Hypothalamus (tissue), 51 donors: ENCODE results near the gene TSPAN11.

ENCODE experiments used
- DNase-seq, 51 donors: peaks; one replicate each; lab custom pipeline; 2025; lab: John Stamatoyannopoulos, UW

The TSPAN11 gene

DNA sequence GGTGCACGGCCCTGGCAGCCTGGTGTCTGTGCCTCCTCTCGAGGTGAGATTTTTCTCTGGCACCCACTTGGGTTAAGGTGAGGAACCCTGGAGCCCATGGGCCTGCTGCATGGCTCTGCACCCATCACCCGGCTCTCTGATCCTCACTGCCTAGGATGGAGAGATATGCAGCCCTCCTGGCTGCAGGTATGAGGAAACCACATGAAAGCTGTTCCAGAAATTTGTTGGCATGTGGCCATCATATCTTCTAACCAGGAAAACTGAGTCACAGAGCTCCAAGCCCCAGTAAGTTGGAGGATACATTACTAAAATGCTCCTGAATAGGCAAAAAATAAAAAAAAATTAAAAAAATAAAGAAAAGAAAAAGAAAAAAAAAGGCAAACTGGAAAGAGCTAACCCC is 107.8 kb downstream of the TSPAN11 start:
- DNase-seq = no peak

DNA sequence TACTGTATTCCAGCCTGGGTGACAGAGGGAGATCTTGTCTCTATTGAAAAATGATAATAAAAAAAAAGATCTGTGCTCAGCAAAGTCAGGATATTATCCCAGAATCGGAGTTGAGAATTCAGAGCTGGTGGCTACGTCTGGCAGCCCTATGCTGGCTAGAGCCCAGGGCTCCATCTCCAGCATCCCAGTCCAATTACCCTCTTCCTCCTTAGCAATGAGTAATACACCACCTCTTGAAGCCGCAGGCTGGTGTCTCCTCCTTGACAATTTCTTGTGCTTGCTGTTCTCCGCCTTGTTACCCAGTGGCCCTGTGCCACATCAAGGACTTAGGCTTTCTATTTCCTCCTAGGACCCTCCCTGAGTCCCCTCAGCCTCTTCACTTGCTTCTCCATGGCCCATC is 108.7 kb downstream of the TSPAN11 start:
- no peak for DNase-seq

DNA sequence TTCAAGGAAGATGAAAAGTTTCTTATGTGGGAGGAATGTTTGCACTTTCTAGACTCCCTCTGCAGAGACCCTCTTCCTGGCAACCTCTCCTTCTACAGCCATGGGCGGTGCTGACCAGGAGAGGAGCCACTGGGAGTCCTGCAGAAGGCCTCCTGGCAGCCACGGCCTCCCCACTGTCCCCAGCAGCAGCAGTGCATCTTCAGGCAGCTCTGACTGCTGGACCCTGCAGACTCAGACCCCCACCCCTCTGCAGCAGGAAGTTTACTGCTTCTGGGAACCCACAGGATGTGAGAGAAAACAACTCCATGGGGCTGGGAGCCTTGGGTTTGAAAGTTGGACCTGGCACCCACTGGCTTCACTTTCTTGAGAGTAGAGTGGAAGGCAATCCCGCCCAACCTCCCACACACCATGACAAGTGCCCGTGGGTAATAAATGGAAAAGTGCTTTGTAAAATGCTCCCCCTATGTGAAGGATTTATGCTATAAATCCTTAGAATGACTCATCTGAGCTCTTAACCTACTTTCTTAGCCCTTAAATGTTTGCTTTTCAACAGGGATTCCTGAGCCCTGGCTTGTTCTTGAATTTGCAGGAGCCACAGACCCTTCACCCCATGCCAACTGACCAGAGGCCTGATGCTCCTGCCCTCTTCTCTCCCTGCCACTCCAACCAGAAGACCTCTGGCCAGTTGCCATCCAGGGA is 109.6 kb downstream of the TSPAN11 start:
- DNase-seq = no peak

DNA sequence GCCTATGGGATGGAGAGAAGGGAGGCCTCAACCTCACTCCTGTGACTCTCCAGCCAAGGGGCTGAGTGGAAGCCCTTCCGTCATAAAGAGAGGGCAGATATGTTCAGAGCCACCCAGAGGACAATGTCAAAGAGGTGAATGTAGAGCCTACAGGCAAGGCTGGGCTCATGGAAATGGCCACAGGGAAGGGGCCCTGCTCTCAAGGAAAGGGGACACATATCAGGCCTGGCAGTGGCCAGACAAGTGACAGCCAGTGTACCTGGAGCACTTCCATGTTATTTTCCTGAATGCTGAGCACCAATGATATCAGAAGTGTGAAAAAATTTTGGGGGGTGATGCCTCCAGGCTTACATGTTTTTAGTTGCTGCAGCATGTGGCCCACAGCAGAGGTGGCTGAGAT is 110.5 kb downstream of the TSPAN11 start:
- no peak for DNase-seq

DNA sequence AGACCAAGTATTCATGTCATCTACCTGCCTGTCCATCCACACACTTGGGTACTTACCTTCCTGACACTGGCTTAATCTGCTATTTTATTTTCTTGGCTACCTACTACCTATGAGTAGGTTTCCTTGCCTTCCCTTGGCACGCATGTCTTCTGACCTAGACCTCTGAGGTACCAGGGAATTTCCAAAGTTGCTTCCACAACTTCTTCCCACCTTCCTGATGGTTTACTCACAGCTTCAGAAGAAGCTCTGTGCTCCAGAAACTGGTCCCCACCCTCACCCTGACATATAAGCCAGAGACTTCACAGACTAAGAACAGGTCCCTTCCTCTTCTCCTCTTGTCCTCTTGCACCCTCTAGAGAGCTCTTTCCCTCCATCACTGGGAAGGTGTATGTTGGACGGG is 111.4 kb downstream of the TSPAN11 start:
- DNase-seq = no peak

DNA sequence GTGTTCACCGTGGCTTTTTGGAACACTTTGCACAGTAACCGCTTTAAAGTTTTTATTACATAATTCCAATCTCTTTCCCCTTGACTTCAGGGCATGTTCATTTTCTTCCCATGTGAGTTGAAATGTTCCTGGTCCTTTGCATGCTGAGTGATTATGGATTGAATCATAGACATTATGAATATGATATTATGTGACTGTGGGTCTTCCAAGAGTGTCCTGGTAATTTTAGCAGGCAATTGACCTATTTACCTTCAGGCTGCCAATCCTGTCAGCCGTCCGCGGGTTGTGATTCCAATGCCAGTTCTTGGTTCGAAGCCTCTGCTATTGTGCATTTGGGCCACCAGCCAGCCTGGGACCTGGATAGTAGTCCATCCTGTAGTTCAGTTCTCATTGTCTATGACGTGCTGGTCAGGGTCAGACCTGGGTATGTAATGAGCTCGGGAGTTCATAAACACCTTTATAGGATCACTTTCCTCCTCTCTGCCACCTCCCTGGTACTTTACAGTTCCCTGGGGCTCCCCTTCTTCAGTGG is 114.6 kb downstream of the TSPAN11 start:
- no peak for DNase-seq
